Fibroblast of lung (primary cell): ENCODE results near the gene SWT1.

Experiments used
- EZH2 ChIP-seq: IDR thresholded peaks from 2 replicates; pipeline ENCODE4 v1.5.1; 2012; ENCODE audit warnings: low read length, control low read depth, mild to moderate bottlenecking; ENCODE audit errors: missing control alignments
- TF ChIP-seq, protein P1 (sequence below), 2 donors: IDR thresholded peaks in 1 of 2; conservative IDR thresholded peaks in 1 of 2; 1 replicate in 1 of 2; 2 replicates in 1 of 2; pipeline ENCODE4 v1.5.1; 2011 to 2012; ENCODE audit warnings: low read length in 2 of 2, control low read depth in 1 of 2, inconsistent platforms in 1 of 2, low read depth in 1 of 2, mild to moderate bottlenecking in 1 of 2

- TF ChIP-seq, protein P1, sequence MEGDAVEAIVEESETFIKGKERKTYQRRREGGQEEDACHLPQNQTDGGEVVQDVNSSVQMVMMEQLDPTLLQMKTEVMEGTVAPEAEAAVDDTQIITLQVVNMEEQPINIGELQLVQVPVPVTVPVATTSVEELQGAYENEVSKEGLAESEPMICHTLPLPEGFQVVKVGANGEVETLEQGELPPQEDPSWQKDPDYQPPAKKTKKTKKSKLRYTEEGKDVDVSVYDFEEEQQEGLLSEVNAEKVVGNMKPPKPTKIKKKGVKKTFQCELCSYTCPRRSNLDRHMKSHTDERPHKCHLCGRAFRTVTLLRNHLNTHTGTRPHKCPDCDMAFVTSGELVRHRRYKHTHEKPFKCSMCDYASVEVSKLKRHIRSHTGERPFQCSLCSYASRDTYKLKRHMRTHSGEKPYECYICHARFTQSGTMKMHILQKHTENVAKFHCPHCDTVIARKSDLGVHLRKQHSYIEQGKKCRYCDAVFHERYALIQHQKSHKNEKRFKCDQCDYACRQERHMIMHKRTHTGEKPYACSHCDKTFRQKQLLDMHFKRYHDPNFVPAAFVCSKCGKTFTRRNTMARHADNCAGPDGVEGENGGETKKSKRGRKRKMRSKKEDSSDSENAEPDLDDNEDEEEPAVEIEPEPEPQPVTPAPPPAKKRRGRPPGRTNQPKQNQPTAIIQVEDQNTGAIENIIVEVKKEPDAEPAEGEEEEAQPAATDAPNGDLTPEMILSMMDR (conservative IDR thresholded peaks at IDR 0.05 in 1 of 2, IDR thresholded peaks at IDR 0.05 in 1 of 2; ENCODE audit: low read depth in 1 of 2, low read length in 2 of 2) = no peak
- no peak for TF ChIP-seq EZH2
These were observed 44.6 kb upstream of the SWT1 start for GRCh38 chr1:185112356-185112755.
